ENCODE results near the gene CLEC3B.

DNA sequence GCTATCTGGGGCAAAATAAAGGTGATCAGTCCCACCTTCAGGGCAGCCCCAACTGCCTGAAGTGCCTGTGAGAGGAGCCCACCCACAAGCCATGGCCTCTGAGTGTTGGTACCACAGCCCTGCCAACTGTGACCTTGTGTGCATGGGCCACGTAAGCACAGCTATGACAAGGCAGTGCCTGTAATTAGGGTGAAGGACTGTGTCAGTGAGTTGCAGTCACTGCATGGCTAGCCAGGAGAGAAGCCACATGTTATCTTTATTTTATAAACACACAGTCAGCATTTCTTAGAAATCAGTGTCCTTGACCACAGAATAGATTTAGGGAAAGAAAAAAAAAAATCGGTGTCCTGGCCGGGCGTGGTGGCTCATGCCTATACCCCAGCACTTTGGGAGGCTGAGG, 25.3 kb upstream of the CLEC3B start:
- no peak for TF ChIP-seq CTCF (IDR thresholded peaks at IDR 0.05; ENCODE audit: control extremely low read depth in 1 of 3, insufficient read depth in 1 of 3, low read depth in 1 of 3, low read length in 3 of 3)
- TF ChIP-seq POLR2A (IDR thresholded peaks at IDR 0.05; ENCODE audit: control extremely low read depth in 1 of 2, low read depth in 2 of 2, low read length in 2 of 2): no peak
- no peak for TF ChIP-seq TEAD4 (IDR thresholded peaks at IDR 0.05; ENCODE audit: low read depth, low read length)
